ENCODE measurements around the gene RAB26. TPM values are rescaled to one million over a fixed set of nuclear protein-coding genes. Genes with fewer than 3 reads are reported as not detected.

The RAB26 gene
- total RNA-seq, 3 donors from 2014 or later: 3.5 to 3.9 TPM; not detected in 1

GRCh38 chr16:2184346-2184745, 35.9 kb downstream of the RAB26 start:
- no peak overlapping the region for H3K27ac ChIP-seq
- H3K4me3 ChIP-seq: no peak overlapping the region
- H3K36me3 ChIP-seq: no peaks in the 10 kb centered on the region
- H3K27me3 ChIP-seq: no peaks in the 10 kb centered on the region
- TF ChIP-seq CTCF (IDR thresholded peaks at IDR 0.05) (no peak), POLR2A (IDR thresholded peaks at IDR 0.05) (no peak), POLR2AphosphoS5 (IDR thresholded peaks at IDR 0.05) (no peak)
- no peaks in the 10 kb centered on the region for H3K9me3 ChIP-seq
- DNase-seq (ENCODE audit: low spot score in 2 of 2): no peak
- intact Hi-C loops (cut with DNase I; ENCODE audit: low total_unique reads): no loop called here
- H3K4me1 ChIP-seq: no peaks in the 10 kb centered on the region

GRCh38 chr16:2184962-2185361, 36.5 kb downstream of the RAB26 start:
- H3K36me3 ChIP-seq: no peaks in the 10 kb centered on the region
- intact Hi-C loops (cut with DNase I; ENCODE audit: low total_unique reads): no loop called here
- H3K9me3 ChIP-seq: no peaks in the 10 kb centered on the region
- no peaks in the 10 kb centered on the region for H3K4me1 ChIP-seq
- TF ChIP-seq POLR2A (IDR thresholded peaks at IDR 0.05): no peak
- no peak for TF ChIP-seq POLR2AphosphoS5 (IDR thresholded peaks at IDR 0.05)
- no peak for TF ChIP-seq CTCF (IDR thresholded peaks at IDR 0.05)
- no peaks in the 10 kb centered on the region for H3K27me3 ChIP-seq
- H3K4me3 ChIP-seq: no peak overlapping the region
- H3K27ac ChIP-seq: no peak overlapping the region
- no peak for DNase-seq (ENCODE audit: low spot score in 2 of 2)

- no peak overlapping the region for H3K4me3 ChIP-seq
- no peaks in the 10 kb centered on the region for H3K27me3 ChIP-seq
- H3K36me3 ChIP-seq: no peaks in the 10 kb centered on the region
- DNase-seq (ENCODE audit: low spot score in 2 of 2): no peak
- no peak overlapping the region for H3K27ac ChIP-seq
- intact Hi-C loops (cut with DNase I; ENCODE audit: low total_unique reads): no loop called here
- H3K9me3 ChIP-seq: no peaks in the 10 kb centered on the region
- no peaks in the 10 kb centered on the region for H3K4me1 ChIP-seq
- TF ChIP-seq CTCF (IDR thresholded peaks at IDR 0.05): no peak
- TF ChIP-seq POLR2A (IDR thresholded peaks at IDR 0.05): no peak
- no peak for TF ChIP-seq POLR2AphosphoS5 (IDR thresholded peaks at IDR 0.05)
Measured at GRCh38 chr16:2186064-2186463, 37.6 kb downstream of the RAB26 start.

GRCh38 chr16:2186505-2186904, 38.1 kb downstream of the RAB26 start:
- no peaks in the 10 kb centered on the region for H3K4me1 ChIP-seq
- no peaks in the 10 kb centered on the region for H3K9me3 ChIP-seq
- H3K36me3 ChIP-seq: no peaks in the 10 kb centered on the region
- H3K27me3 ChIP-seq: no peaks in the 10 kb centered on the region
- no peak for DNase-seq (ENCODE audit: low spot score in 2 of 2)
- no peak overlapping the region for H3K27ac ChIP-seq
- intact Hi-C loops (cut with DNase I; ENCODE audit: low total_unique reads): no loop called here
- H3K4me3 ChIP-seq: no peak overlapping the region
- TF ChIP-seq POLR2A (IDR thresholded peaks at IDR 0.05) (no peak), POLR2AphosphoS5 (IDR thresholded peaks at IDR 0.05) (no peak), CTCF (IDR thresholded peaks at IDR 0.05) (no peak)

GRCh38 chr16:2187212-2187611, 38.8 kb downstream of the RAB26 start:
- Histone ChIP-seq H3K27ac (no peak overlapping the region), H3K27me3 (no peaks in the 10 kb centered on the region), H3K4me1 (no peaks in the 10 kb centered on the region), H3K9me3 (no peaks in the 10 kb centered on the region), H3K4me3 (no peak overlapping the region), H3K36me3 (no peaks in the 10 kb centered on the region)
- intact Hi-C loops (cut with DNase I; ENCODE audit: low total_unique reads): no loop called here
- no peak for DNase-seq (ENCODE audit: low spot score in 2 of 2)
- TF ChIP-seq POLR2AphosphoS5 (IDR thresholded peaks at IDR 0.05): no peak
- TF ChIP-seq CTCF (IDR thresholded peaks at IDR 0.05): no peak
- no peak for TF ChIP-seq POLR2A (IDR thresholded peaks at IDR 0.05)

All from breast epithelium (tissue), 4 donors.